CD4-positive, alpha-beta memory T cell (primary cell): ENCODE measurements around the gene TNC. TPM values are rescaled to one million over a fixed set of nuclear protein-coding genes. Genes with fewer than 3 reads are reported as not detected.

Source experiments
- CTCF ChIA-PET: fragments of 350-600 bp; sonication (Branson Sonifier 250); formaldehyde crosslinking; loops from one replicate; lab custom pipeline; 2021; ENCODE audit warnings: inconsistent platforms; ENCODE audit not compliant: partially characterized antibody; lab: Charles Lee
- POLR2A ChIA-PET: fragments of 350-600 bp; sonication (Branson Sonifier 250); formaldehyde crosslinking; loops from one replicate; lab custom pipeline; 2021; ENCODE audit not compliant: partially characterized antibody; lab: Charles Lee
- DNase-seq, 5 donors: peaks; one replicate each; pipeline versions ENCODE4 v3.0.0 to v3.0.0-alpha.2; 2020 to 2022; ENCODE audit warnings: mixed read lengths in 1 of 5
- H3K27ac ChIP-seq: one replicate; pipeline ENCODE4 v1.7.0; 2013; ENCODE audit warnings: low read depth, low read length
- H3K27me3 ChIP-seq: 2 replicates; pipeline ENCODE4 v1.7.0; 2013; ENCODE audit warnings: mild to moderate bottlenecking, low read length, moderate library complexity; ENCODE audit not compliant: insufficient read depth
- H3K36me3 ChIP-seq: 2 replicates; pipeline ENCODE4 v1.7.0; 2013; ENCODE audit warnings: mild to moderate bottlenecking, low read length, moderate library complexity; ENCODE audit not compliant: insufficient read depth
- H3K4me1 ChIP-seq: 2 replicates; pipeline ENCODE4 v1.7.0; 2013; ENCODE audit warnings: mild to moderate bottlenecking, low read length, moderate library complexity; ENCODE audit not compliant: insufficient read depth
- H3K4me3 ChIP-seq, 2 donors: one replicate each; pipeline ENCODE4 v1.7.0; 2013; ENCODE audit warnings: low read length in 2 of 2, mild to moderate bottlenecking in 1 of 2
- H3K9me3 ChIP-seq, 2 donors: one replicate each; pipeline ENCODE4 v1.7.0; 2013; ENCODE audit warnings: low read length in 2 of 2, control low read depth in 1 of 2; ENCODE audit not compliant: control insufficient read depth in 1 of 2
- H3K27ac Mint-ChIP-seq, 7 donors: one replicate each; pipeline ENCODE4 v1.8.0; 2020 to 2021; ENCODE audit warnings: mixed read lengths in 7 of 7, mild to moderate bottlenecking in 6 of 7, inconsistent platforms in 3 of 7, moderate library complexity in 3 of 7
- H3K27me3 Mint-ChIP-seq, 2 donors: one replicate each; pipeline ENCODE4 v1.8.0; 2020 to 2021; ENCODE audit warnings: mixed read lengths in 2 of 2
- H3K36me3 Mint-ChIP-seq, 2 donors: one replicate each; pipeline ENCODE4 v1.8.0; 2020 to 2021; ENCODE audit warnings: mixed read lengths in 2 of 2, inconsistent platforms in 1 of 2, mild to moderate bottlenecking in 1 of 2
- H3K4me1 Mint-ChIP-seq, 4 donors: one replicate each; pipeline ENCODE4 v1.8.0; 2020 to 2021; ENCODE audit warnings: mixed read lengths in 4 of 4, mild to moderate bottlenecking in 1 of 4
- H3K4me3 Mint-ChIP-seq, 8 donors: one replicate each; pipeline ENCODE4 v1.8.0; 2020 to 2021; ENCODE audit warnings: mixed read lengths in 8 of 8, mild to moderate bottlenecking in 7 of 8, moderate library complexity in 6 of 8, inconsistent platforms in 3 of 8
- H3K9me3 Mint-ChIP-seq, 8 donors: one replicate each; pipeline ENCODE4 v1.8.0; 2020 to 2021; ENCODE audit warnings: mixed read lengths in 8 of 8, mild to moderate bottlenecking in 5 of 8, inconsistent platforms in 3 of 8, moderate library complexity in 1 of 8
- intact Hi-C: fragments of 100-400 bp; cut with micrococcal nuclease; formaldehyde crosslinking; loops from one replicate; pipeline ENCODE4 v1.15.1; 2023
- polyA plus RNA-seq, 2 donors: library from polyadenylated mRNA; unstranded; fragments of 300-500 nt; fragmentation: Illumina TruSeq; gene quantifications; one replicate each; pipeline ENCODE4 v1.2.3, GENCODE V29; 2021
- total RNA-seq, 2 experiments: library from RNA; stranded (reverse); gene quantifications; one replicate each; pipeline ENCODE4 v1.2.3, GENCODE V29; 2021

Gene TNC
- total and polyA plus RNA-seq, 4 experiments from 2014 or later = not detected

GRCh38 chr9:115004545-115004944 lies 113.4 kb downstream of the TNC start:
- CTCF ChIA-PET = interaction anchor here (0.9 to 1.7 kb wide), 7 partner anchors 10 to 324 kb away, joined by 3 to 6 read pairs (median 3); no protein-coding TSS in a partner anchor
- Mint-ChIP-seq H3K4me3 (no peak overlapping the region), H3K9me3 (peaks cover 0 to 3% (median 0%) of the 10 kb centered on the region in 8 donors), H3K27me3 (peaks cover 5 to 13% of the 10 kb centered on the region in 2 donors), H3K27ac (no peak overlapping the region), H3K4me1 (peaks cover 21 to 47% (median 28%) of the 10 kb centered on the region in 4 donors), H3K36me3 (no peaks in the 10 kb centered on the region)
- no peaks in the 10 kb centered on the region for H3K36me3 ChIP-seq
- POLR2A ChIA-PET = interaction anchor here (2.0 kb wide), 1 partner anchor 74 kb away, joined by 5 read pairs; no protein-coding TSS in a partner anchor
- intact Hi-C loops = no loop called here
- no peaks in the 10 kb centered on the region for H3K9me3 ChIP-seq
- peaks cover 35% of the 10 kb centered on the region for H3K4me1 ChIP-seq
- no peak overlapping the region for H3K4me3 ChIP-seq
- H3K27ac ChIP-seq = no peak overlapping the region
- H3K27me3 ChIP-seq = no peaks in the 10 kb centered on the region
- no peak for DNase-seq

- H3K27me3 Mint-ChIP-seq = peaks cover 5 to 14% of the 10 kb centered on the region in 2 donors
- no peaks in the 10 kb centered on the region for H3K36me3 Mint-ChIP-seq
- Histone ChIP-seq H3K4me3 (no peak overlapping the region), H3K4me1 (peaks cover 30% of the 10 kb centered on the region), H3K27me3 (no peaks in the 10 kb centered on the region), H3K9me3 (no peaks in the 10 kb centered on the region), H3K36me3 (no peaks in the 10 kb centered on the region), H3K27ac (no peak overlapping the region)
- H3K4me1 Mint-ChIP-seq = peaks cover 19 to 37% (median 20%) of the 10 kb centered on the region in 4 donors
- H3K4me3 Mint-ChIP-seq = peak overlapping the region in 1 of 8 donors; percentile 9
- ChIA-PET CTCF (interaction anchor here (1.6 kb wide), 1 partner anchor 95 kb away, joined by 5 read pairs; no protein-coding TSS in a partner anchor), POLR2A (no interaction called here)
- intact Hi-C loops = no loop called here
- peaks cover 0 to 4% (median 0%) of the 10 kb centered on the region in 8 donors for H3K9me3 Mint-ChIP-seq
- DNase-seq = no peak
- peak overlapping the region in 2 of 7 donors; percentile 17 to 64 for H3K27ac Mint-ChIP-seq
These were observed 115.4 kb downstream of the TNC start for GRCh38 chr9:115002371-115003120.

GRCh38 chr9:115000217-115000639 lies 117.7 kb downstream of the TNC start:
- Histone ChIP-seq H3K27ac (no peak overlapping the region), H3K9me3 (no peaks in the 10 kb centered on the region), H3K4me1 (peaks cover 12% of the 10 kb centered on the region), H3K4me3 (no peak overlapping the region), H3K27me3 (no peaks in the 10 kb centered on the region), H3K36me3 (no peaks in the 10 kb centered on the region)
- H3K27me3 Mint-ChIP-seq = peaks cover 5 to 14% of the 10 kb centered on the region in 2 donors
- peaks cover 13 to 19% (median 16%) of the 10 kb centered on the region in 4 donors for H3K4me1 Mint-ChIP-seq
- intact Hi-C loops = no loop called here
- CTCF ChIA-PET = interaction anchor here (1.5 kb wide), 1 partner anchor 14 kb away, joined by 3 read pairs; no protein-coding TSS in a partner anchor
- peak overlapping the region in 5 of 8 donors; percentile 0 to 51 (median 35) for H3K4me3 Mint-ChIP-seq
- H3K27ac Mint-ChIP-seq = peak overlapping the region in 2 of 7 donors; percentile 29 to 40
- H3K36me3 Mint-ChIP-seq = no peaks in the 10 kb centered on the region
- peaks cover 0 to 4% (median 0%) of the 10 kb centered on the region in 8 donors for H3K9me3 Mint-ChIP-seq
- DNase-seq = no peak
- POLR2A ChIA-PET = no interaction called here

GRCh38 chr9:114998326-114998725 lies 119.6 kb downstream of the TNC start:
- Mint-ChIP-seq H3K9me3 (peaks cover 0 to 4% (median 0%) of the 10 kb centered on the region in 8 donors), H3K36me3 (no peaks in the 10 kb centered on the region), H3K27me3 (peaks cover 3 to 14% of the 10 kb centered on the region in 2 donors), H3K4me1 (peaks cover 11 to 19% (median 16%) of the 10 kb centered on the region in 4 donors), H3K27ac (no peak overlapping the region), H3K4me3 (no peak overlapping the region)
- H3K4me3 ChIP-seq = no peak overlapping the region
- DNase-seq = no peak
- no peaks in the 10 kb centered on the region for H3K36me3 ChIP-seq
- H3K4me1 ChIP-seq = peaks cover 12% of the 10 kb centered on the region
- intact Hi-C loops = loop anchor here (10.0 kb wide), 1 partner anchor 74 kb away; no protein-coding TSS in a partner anchor
- no peak overlapping the region for H3K27ac ChIP-seq
- no peaks in the 10 kb centered on the region for H3K27me3 ChIP-seq
- H3K9me3 ChIP-seq = no peaks in the 10 kb centered on the region
- POLR2A ChIA-PET = interaction anchor here (1.5 kb wide), 1 partner anchor 9 kb away, joined by 4 read pairs; no protein-coding TSS in a partner anchor
- CTCF ChIA-PET = no interaction called here

DNA sequence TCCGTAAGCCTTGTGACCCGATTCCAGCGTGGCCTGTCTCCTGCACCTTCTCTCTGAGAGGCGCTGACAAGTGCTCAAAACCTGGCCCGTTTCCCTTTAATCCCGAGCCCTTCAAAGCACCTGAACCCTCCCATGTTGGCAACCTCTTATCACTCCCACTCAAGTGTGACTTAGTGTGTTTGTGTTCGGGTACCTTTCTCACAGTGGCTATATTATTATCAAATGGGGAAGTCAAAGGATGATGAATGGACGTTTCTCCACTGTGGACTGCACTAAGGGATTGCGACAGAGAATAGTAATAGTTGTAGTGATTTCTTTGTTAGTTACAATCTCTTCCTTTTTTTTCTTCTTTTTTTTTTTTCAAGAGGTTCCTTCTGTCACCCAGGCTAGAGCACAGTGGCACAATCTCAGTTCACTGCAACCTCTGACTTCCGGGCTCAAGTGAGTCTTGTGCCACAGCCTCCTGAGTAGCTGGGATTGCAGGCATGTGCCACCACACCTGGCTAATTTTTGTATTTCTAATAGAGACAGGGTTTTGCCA lies 122.2 kb downstream of the TNC start:
- intact Hi-C loops = loop anchor here (10.0 kb wide), 1 partner anchor 71 kb away; no protein-coding TSS in a partner anchor
- no peaks in the 10 kb centered on the region for H3K36me3 Mint-ChIP-seq
- POLR2A ChIA-PET = interaction anchor here (0.6 kb wide), 1 partner anchor 66 kb away, joined by 3 read pairs; the partner anchor contains the start of gene TNFSF8
- Histone ChIP-seq H3K27me3 (no peaks in the 10 kb centered on the region), H3K9me3 (no peaks in the 10 kb centered on the region), H3K4me1 (peaks cover 13% of the 10 kb centered on the region), H3K36me3 (no peaks in the 10 kb centered on the region), H3K4me3 (no peak overlapping the region), H3K27ac (no peak overlapping the region)
- H3K27me3 Mint-ChIP-seq = peaks cover 0 to 12% of the 10 kb centered on the region in 2 donors
- H3K4me3 Mint-ChIP-seq = peak overlapping the region in 1 of 8 donors; percentile 24
- no peak for DNase-seq
- H3K9me3 Mint-ChIP-seq = peaks cover 0 to 3% (median 0%) of the 10 kb centered on the region in 8 donors
- peaks cover 9 to 31% (median 24%) of the 10 kb centered on the region in 4 donors for H3K4me1 Mint-ChIP-seq
- CTCF ChIA-PET = no interaction called here
- peak overlapping the region in 2 of 7 donors; percentile 67 to 73 for H3K27ac Mint-ChIP-seq

DNA sequence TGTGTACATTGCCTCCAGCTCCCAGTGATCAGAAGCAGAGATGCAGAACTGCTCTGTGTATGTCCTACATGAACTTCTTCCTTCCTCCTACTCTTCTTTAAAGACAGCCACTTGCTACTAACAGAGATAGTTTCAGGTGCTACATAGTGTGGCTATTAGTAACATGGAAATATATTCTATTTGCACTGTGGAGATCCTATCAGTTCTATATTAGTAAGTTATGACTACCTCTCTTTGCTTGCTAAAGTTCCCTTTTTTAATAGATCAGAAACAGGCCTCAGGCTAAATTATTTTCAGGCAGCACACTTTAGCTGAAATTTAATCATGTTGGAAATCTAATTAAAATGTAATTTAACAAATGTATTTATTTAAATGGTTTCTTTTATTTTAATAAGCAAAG lies 123.2 kb downstream of the TNC start:
- no peaks in the 10 kb centered on the region for H3K36me3 Mint-ChIP-seq
- ChIA-PET CTCF (no interaction called here), POLR2A (interaction anchor here (1.7 kb wide), 1 partner anchor 64 kb away, joined by 5 read pairs; the partner anchor contains the start of gene TNFSF8)
- H3K9me3 ChIP-seq = no peaks in the 10 kb centered on the region
- peaks cover 0 to 3% (median 0%) of the 10 kb centered on the region in 8 donors for H3K9me3 Mint-ChIP-seq
- no peak overlapping the region for H3K4me3 Mint-ChIP-seq
- no peak overlapping the region for H3K4me3 ChIP-seq
- H3K27ac Mint-ChIP-seq = peak overlapping the region in 1 of 7 donors; percentile 11
- intact Hi-C loops = loop anchor here (5.0 to 10.0 kb wide), 2 partner anchors 37 to 70 kb away; no protein-coding TSS in a partner anchor
- no peaks in the 10 kb centered on the region for H3K36me3 ChIP-seq
- peaks cover 14% of the 10 kb centered on the region for H3K4me1 ChIP-seq
- peaks cover 0 to 3% of the 10 kb centered on the region in 2 donors for H3K27me3 Mint-ChIP-seq
- no peak overlapping the region for H3K27ac ChIP-seq
- H3K27me3 ChIP-seq = no peaks in the 10 kb centered on the region
- no peak for DNase-seq
- peaks cover 10 to 32% (median 24%) of the 10 kb centered on the region in 4 donors for H3K4me1 Mint-ChIP-seq
